Measurements from ENCODE around the gene HMOX2. TPM values are rescaled to one million over a fixed set of nuclear protein-coding genes. Genes with fewer than 3 reads are reported as not detected.

Gene HMOX2
- total and polyA plus RNA-seq, 5 donors from 2014 or later = 41.2 to 145 (median 125) TPM

GRCh38 chr16:4512473-4512872 lies 36.3 kb downstream of the HMOX2 start:
- DNase-seq (no peak), ATAC-seq (ENCODE audit: low read depth in 2 of 2) (no peak)
- Histone ChIP-seq H3K4me1 (ENCODE audit: control insufficient read depth, insufficient read depth, low read length, poor library complexity, severe bottlenecking) (peaks cover 35% of the 10 kb centered on the region), H3K36me3 (ENCODE audit: control insufficient read depth, insufficient read depth, low read length) (peaks cover 50% of the 10 kb centered on the region), H3K9me3 (ENCODE audit: control insufficient read depth in 2 of 2, low read length in 2 of 2) (no peaks in the 10 kb centered on the region), H3K4me3 (ENCODE audit: low read depth, low read length) (no peak overlapping the region), H3K27ac (ENCODE audit: insufficient read depth, low read length, poor library complexity, severe bottlenecking) (no peak overlapping the region), H3K27me3 (ENCODE audit: control insufficient read depth, insufficient read depth, low read length) (no peaks in the 10 kb centered on the region)
- peak overlapping the region; percentile 62 to 87 (median 74) for H3K27ac Mint-ChIP-seq
- peak overlapping the region in 2 of 4 donors; percentile 3 to 71 for H3K4me3 Mint-ChIP-seq
- H3K9me3 Mint-ChIP-seq = peaks cover 0 to 1% (median 0%) of the 10 kb centered on the region in 7 donors
- H3K27me3 Mint-ChIP-seq = no peaks in the 10 kb centered on the region
- peaks cover 31% of the 10 kb centered on the region for H3K36me3 Mint-ChIP-seq
- H3K4me1 Mint-ChIP-seq = peaks cover 20 to 62% (median 35%) of the 10 kb centered on the region in 4 donors

- H3K4me3 Mint-ChIP-seq = peak overlapping the region in 2 of 4 donors; percentile 41 to 59
- peak overlapping the region in 2 of 3 donors; percentile 80 for H3K27ac Mint-ChIP-seq
- ATAC-seq (ENCODE audit: low read depth in 2 of 2) (no peak), DNase-seq (no peak)
- H3K4me1 Mint-ChIP-seq = peaks cover 20 to 59% (median 31%) of the 10 kb centered on the region in 4 donors
- peaks cover 42% of the 10 kb centered on the region for H3K36me3 ChIP-seq (ENCODE audit: control insufficient read depth, insufficient read depth, low read length)
- no peaks in the 10 kb centered on the region for H3K27me3 ChIP-seq (ENCODE audit: control insufficient read depth, insufficient read depth, low read length)
- H3K27me3 Mint-ChIP-seq = no peaks in the 10 kb centered on the region
- peaks cover 25% of the 10 kb centered on the region for H3K36me3 Mint-ChIP-seq
- H3K27ac ChIP-seq (ENCODE audit: insufficient read depth, low read length, poor library complexity, severe bottlenecking) = peak overlapping the region; percentile 70
- H3K4me3 ChIP-seq (ENCODE audit: low read depth, low read length) = no peak overlapping the region
- no peaks in the 10 kb centered on the region for H3K9me3 ChIP-seq (ENCODE audit: control insufficient read depth in 2 of 2, low read length in 2 of 2)
- H3K9me3 Mint-ChIP-seq = peaks cover 0 to 1% (median 0%) of the 10 kb centered on the region in 7 donors
- peaks cover 35% of the 10 kb centered on the region for H3K4me1 ChIP-seq (ENCODE audit: control insufficient read depth, insufficient read depth, low read length, poor library complexity, severe bottlenecking)
Measured at GRCh38 chr16:4513086-4513860, 37.1 kb downstream of the HMOX2 start.

- Histone ChIP-seq H3K4me3 (ENCODE audit: low read depth, low read length) (no peak overlapping the region), H3K27ac (ENCODE audit: insufficient read depth, low read length, poor library complexity, severe bottlenecking) (peak overlapping the region; percentile 70), H3K36me3 (ENCODE audit: control insufficient read depth, insufficient read depth, low read length) (peaks cover 36% of the 10 kb centered on the region), H3K4me1 (ENCODE audit: control insufficient read depth, insufficient read depth, low read length, poor library complexity, severe bottlenecking) (peaks cover 35% of the 10 kb centered on the region), H3K9me3 (ENCODE audit: control insufficient read depth in 2 of 2, low read length in 2 of 2) (no peaks in the 10 kb centered on the region), H3K27me3 (ENCODE audit: control insufficient read depth, insufficient read depth, low read length) (no peaks in the 10 kb centered on the region)
- DNase-seq (no peak), ATAC-seq (ENCODE audit: low read depth in 2 of 2) (no peak)
- Mint-ChIP-seq H3K4me3 (peak overlapping the region in 1 of 4 donors; percentile 41), H3K36me3 (peaks cover 24% of the 10 kb centered on the region), H3K9me3 (peaks cover 0 to 1% (median 0%) of the 10 kb centered on the region in 7 donors), H3K27ac (peak overlapping the region; percentile 69 to 90 (median 89)), H3K4me1 (peaks cover 20 to 63% (median 35%) of the 10 kb centered on the region in 4 donors), H3K27me3 (no peaks in the 10 kb centered on the region)
Measured at GRCh38 chr16:4513881-4514280, 37.7 kb downstream of the HMOX2 start.

- peak overlapping the region; percentile 67 to 87 (median 74) for H3K4me3 Mint-ChIP-seq
- Histone ChIP-seq H3K4me3 (ENCODE audit: low read depth, low read length) (peak overlapping the region; percentile 79), H3K36me3 (ENCODE audit: control insufficient read depth, insufficient read depth, low read length) (peaks cover 29% of the 10 kb centered on the region), H3K9me3 (ENCODE audit: control insufficient read depth in 2 of 2, low read length in 2 of 2) (no peaks in the 10 kb centered on the region), H3K27ac (ENCODE audit: insufficient read depth, low read length, poor library complexity, severe bottlenecking) (peak overlapping the region; percentile 70), H3K4me1 (ENCODE audit: control insufficient read depth, insufficient read depth, low read length, poor library complexity, severe bottlenecking) (peaks cover 35% of the 10 kb centered on the region), H3K27me3 (ENCODE audit: control insufficient read depth, insufficient read depth, low read length) (no peaks in the 10 kb centered on the region)
- peak overlapping the region; percentile 89 to 95 (median 92) for H3K27ac Mint-ChIP-seq
- H3K9me3 Mint-ChIP-seq = peaks cover 0 to 1% (median 0%) of the 10 kb centered on the region in 7 donors
- ATAC-seq (ENCODE audit: low read depth in 2 of 2) = no peak
- peaks cover 20 to 63% (median 37%) of the 10 kb centered on the region in 4 donors for H3K4me1 Mint-ChIP-seq
- no peaks in the 10 kb centered on the region for H3K27me3 Mint-ChIP-seq
- peaks cover 24% of the 10 kb centered on the region for H3K36me3 Mint-ChIP-seq
- no peak for DNase-seq
Measured at GRCh38 chr16:4514606-4515005, 38.4 kb downstream of the HMOX2 start.

GRCh38 chr16:4515611-4516233 lies 39.5 kb downstream of the HMOX2 start:
- peaks cover 19% of the 10 kb centered on the region for H3K36me3 Mint-ChIP-seq
- H3K4me3 Mint-ChIP-seq = peak overlapping the region; percentile 67 to 87 (median 74)
- DNase-seq (peak in 2 of 3 donors; percentile 26 to 67), ATAC-seq (ENCODE audit: low read depth in 2 of 2) (peak; percentile 38 to 43)
- peak overlapping the region; percentile 89 to 95 (median 92) for H3K27ac Mint-ChIP-seq
- Histone ChIP-seq H3K4me1 (ENCODE audit: control insufficient read depth, insufficient read depth, low read length, poor library complexity, severe bottlenecking) (peaks cover 35% of the 10 kb centered on the region), H3K36me3 (ENCODE audit: control insufficient read depth, insufficient read depth, low read length) (peaks cover 19% of the 10 kb centered on the region), H3K27me3 (ENCODE audit: control insufficient read depth, insufficient read depth, low read length) (no peaks in the 10 kb centered on the region), H3K4me3 (ENCODE audit: low read depth, low read length) (peak overlapping the region; percentile 79), H3K9me3 (ENCODE audit: control insufficient read depth in 2 of 2, low read length in 2 of 2) (no peaks in the 10 kb centered on the region), H3K27ac (ENCODE audit: insufficient read depth, low read length, poor library complexity, severe bottlenecking) (peak overlapping the region; percentile 70)
- peaks cover 20 to 63% (median 38%) of the 10 kb centered on the region in 4 donors for H3K4me1 Mint-ChIP-seq
- H3K27me3 Mint-ChIP-seq = no peaks in the 10 kb centered on the region
- no peaks in the 10 kb centered on the region for H3K9me3 Mint-ChIP-seq

GRCh38 chr16:4517812-4518680 lies 41.8 kb downstream of the HMOX2 start:
- Histone ChIP-seq H3K36me3 (ENCODE audit: control insufficient read depth, insufficient read depth, low read length) (no peaks in the 10 kb centered on the region), H3K4me3 (ENCODE audit: low read depth, low read length) (no peak overlapping the region), H3K4me1 (ENCODE audit: control insufficient read depth, insufficient read depth, low read length, poor library complexity, severe bottlenecking) (peaks cover 33% of the 10 kb centered on the region), H3K27me3 (ENCODE audit: control insufficient read depth, insufficient read depth, low read length) (no peaks in the 10 kb centered on the region), H3K27ac (ENCODE audit: insufficient read depth, low read length, poor library complexity, severe bottlenecking) (no peak overlapping the region), H3K9me3 (ENCODE audit: control insufficient read depth in 2 of 2, low read length in 2 of 2) (no peaks in the 10 kb centered on the region)
- ATAC-seq (ENCODE audit: low read depth in 2 of 2) (no peak), DNase-seq (no peak)
- H3K27ac Mint-ChIP-seq = peak overlapping the region in 2 of 3 donors; percentile 84
- no peaks in the 10 kb centered on the region for H3K9me3 Mint-ChIP-seq
- H3K4me3 Mint-ChIP-seq = no peak overlapping the region
- H3K4me1 Mint-ChIP-seq = peaks cover 20 to 54% (median 33%) of the 10 kb centered on the region in 4 donors
- no peaks in the 10 kb centered on the region for H3K27me3 Mint-ChIP-seq
- H3K36me3 Mint-ChIP-seq = peaks cover 3% of the 10 kb centered on the region
